HepG2 (cell line): ENCODE results near the gene SGMS1. TPM values are rescaled to one million over a fixed set of nuclear protein-coding genes. Genes with fewer than 3 reads are reported as not detected.

Source experiments
- ARID4A ChIP-seq: sonication (generic); formaldehyde crosslinking; IDR thresholded peaks from 2 replicates; pipeline ENCODE4 v1.5.0; 2020; ENCODE audit warnings: mild to moderate bottlenecking, missing genetic modification reagents, borderline replicate concordance
- ATM ChIP-seq: fragments of 450-650 bp; IDR thresholded peaks from 2 replicates; pipeline ENCODE4 v1.7.1; 2017; ENCODE audit warnings: mild to moderate bottlenecking, borderline replicate concordance
- HNF1A ChIP-seq, 2 experiments: sonication (generic) in 1 of 2; formaldehyde crosslinking in 1 of 2; IDR thresholded peaks; 2 replicates each; pipeline versions ENCODE4 v1.4.0 to v1.6.1; 2016 to 2020; ENCODE audit warnings: borderline replicate concordance in 1 of 2, low read depth in 1 of 2, mild to moderate bottlenecking in 1 of 2, missing genetic modification reagents in 1 of 2
- KDM5A ChIP-seq: fragments of 200-600 bp; sonication (generic); IDR thresholded peaks from 2 replicates; pipeline ENCODE4 v1.7.0; 2018; ENCODE audit warnings: antibody characterized with exemption, mild to moderate bottlenecking, low read length, borderline replicate concordance
- MEIS1 ChIP-seq: sonication (generic); formaldehyde crosslinking; IDR thresholded peaks from 2 replicates; pipeline ENCODE4 v1.9.0; 2021; ENCODE audit warnings: mild to moderate bottlenecking, missing genetic modification reagents, moderate library complexity, borderline replicate concordance
- NPAS2 ChIP-seq: sonication (generic); formaldehyde crosslinking; IDR thresholded peaks from 2 replicates; pipeline ENCODE4 v1.8.0; 2022; ENCODE audit warnings: mild to moderate bottlenecking, missing genetic modification reagents, borderline replicate concordance
- PHF8 ChIP-seq: sonication (generic); formaldehyde crosslinking; IDR thresholded peaks from 2 replicates; pipeline ENCODE4 v1.5.0; 2020; ENCODE audit warnings: missing genetic modification reagents
- ZNF10 ChIP-seq: sonication (generic); formaldehyde crosslinking; IDR thresholded peaks from 2 replicates; pipeline ENCODE4 v1.4.0; 2020; ENCODE audit warnings: mild to moderate bottlenecking, low read depth, missing genetic modification reagents, borderline replicate concordance
- ZNF446 ChIP-seq: sonication (generic); formaldehyde crosslinking; IDR thresholded peaks from 2 replicates; pipeline ENCODE4 v1.5.0; 2020; ENCODE audit warnings: mild to moderate bottlenecking, missing genetic modification reagents
- ZNF562 ChIP-seq: sonication (generic); formaldehyde crosslinking; IDR thresholded peaks from 2 replicates; pipeline ENCODE4 v1.8.0; 2022; ENCODE audit warnings: missing genetic modification reagents, borderline replicate concordance
- polyA plus RNA-seq, 8 experiments: library from polyadenylated mRNA; depleted of rRNA in 3 of 8; stranded (reverse) in 7 of 8; unstranded in 1 of 8; fragments of >200 nt; fragmentation: Illumina TruSeq in 4 of 8; extraction: Trizol in 4 of 8; gene quantifications; 2 replicates each; pipeline versions ENCODE4 v1.2.1 to v1.2.3, GENCODE V29; 2011 to 2016; ENCODE audit warnings: low read depth in 4 of 8, missing spikeins in 1 of 8, mixed read lengths in 1 of 8; ENCODE audit not compliant: insufficient read depth in 1 of 8
- total RNA-seq, 5 experiments: library from RNA; depleted of rRNA; stranded (reverse); fragments of >200 nt; fragmentation: Illumina TruSeq; extraction: Trizol; gene quantifications; 2 replicates each; pipeline ENCODE4 v1.2.3, GENCODE V29; 2016; ENCODE audit warnings: low read depth in 1 of 5

The SGMS1 gene
- total and polyA plus RNA-seq, 2 of the 13 experiments (the other 11 are each of a cell fraction or from before 2014, with no cell fraction given), result 6.5 to 15.1 TPM

DNA sequence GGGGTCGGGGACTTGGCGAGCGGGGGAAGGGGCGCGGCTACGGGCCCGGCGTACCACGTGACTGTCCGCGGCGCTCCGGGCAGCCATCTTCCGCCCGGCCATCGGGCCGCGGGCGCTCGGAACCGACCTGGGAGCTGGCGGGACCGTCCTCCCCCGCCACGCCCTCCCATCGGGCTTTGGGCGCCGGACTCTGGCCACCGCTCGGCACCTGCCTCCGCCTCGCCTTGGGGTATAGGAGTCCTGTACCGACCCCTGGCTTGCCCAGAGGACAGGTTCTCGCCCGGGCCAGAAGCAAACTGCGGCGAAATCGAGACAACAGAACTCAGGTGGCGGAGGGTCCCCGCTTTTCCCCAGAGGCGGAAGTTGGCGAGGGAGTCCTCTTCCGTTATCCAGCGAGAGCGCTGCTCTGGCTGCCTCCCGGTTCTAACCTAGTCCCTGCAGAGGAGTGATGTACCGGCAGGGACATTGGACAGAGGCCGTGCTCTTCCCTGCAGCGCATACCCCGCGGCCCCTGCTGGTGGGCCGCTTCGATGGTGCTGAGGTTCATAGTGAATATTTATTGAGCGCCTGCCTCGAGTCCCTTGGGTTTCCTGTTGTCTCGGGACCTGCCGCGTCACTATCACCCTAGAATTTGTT, 1.2 kb upstream of the SGMS1 start (continued):
- no peak for TF ChIP-seq MEIS1
- TF ChIP-seq PHF8 (CRISPR knock-in tag), result peak; percentile 84
- TF ChIP-seq ZNF562, result no peak
- TF ChIP-seq ZNF10 (CRISPR knock-in tag), result no peak
- no peak for TF ChIP-seq HNF1A (IDR thresholded peaks at IDR 0.05; ENCODE audit: low read depth)
- no peak for TF ChIP-seq HNF1A (CRISPR knock-in tag; IDR thresholded peaks at IDR 0.05; ENCODE audit: borderline replicate concordance)
- TF ChIP-seq ARID4A (CRISPR knock-in tag), result peak; percentile 84; the same call in 1 of the 2 replicates
- TF ChIP-seq NPAS2 (CRISPR knock-in tag), result no peak
- no peak for TF ChIP-seq ATM
- TF ChIP-seq KDM5A, result 0 out of 2 replicates have a peak, but pooled peaks have one; percentile 32
- TF ChIP-seq ZNF446 (CRISPR knock-in tag), result 0 out of 2 replicates have a peak, but pooled peaks have one; percentile 54
